HepG2 (cell line): ENCODE data around the gene SLC38A3. TPM values are rescaled to one million over a fixed set of nuclear protein-coding genes. Genes with fewer than 3 reads are reported as not detected.

ENCODE experiments used
- CENPT ChIP-seq: sonication (generic); formaldehyde crosslinking; IDR thresholded peaks from 2 replicates; pipeline ENCODE4 v1.8.0; 2022; ENCODE audit warnings: low read depth, mild to moderate bottlenecking, moderate library complexity, missing genetic modification reagents
- CHD2 ChIP-seq: IDR thresholded peaks from 2 replicates; pipeline ENCODE4 v1.6.1; 2011; ENCODE audit warnings: low read depth, low read length, improper control_type of control experiment
- EHMT2 ChIP-seq: fragments of 200-600 bp; sonication (generic); IDR thresholded peaks from 2 replicates; pipeline ENCODE4 v1.7.0; 2017; ENCODE audit warnings: antibody characterized with exemption, low read depth, low read length, borderline replicate concordance
- FLYWCH1 ChIP-seq: sonication (generic); formaldehyde crosslinking; IDR thresholded peaks from 2 replicates; pipeline ENCODE4 v1.8.1; 2023; ENCODE audit warnings: mild to moderate bottlenecking, missing genetic modification reagents
- KDM2A ChIP-seq: sonication (generic); formaldehyde crosslinking; IDR thresholded peaks from 2 replicates; pipeline ENCODE4 v1.4.0; 2020; ENCODE audit warnings: low read depth, missing genetic modification reagents, borderline replicate concordance
- KLF9 ChIP-seq: IDR thresholded peaks from 2 replicates; pipeline ENCODE4 v1.6.1; 2016; ENCODE audit warnings: low read depth
- MED8 ChIP-seq: sonication (generic); formaldehyde crosslinking; IDR thresholded peaks from 2 replicates; pipeline ENCODE4 v1.8.1; 2023; ENCODE audit warnings: mild to moderate bottlenecking, missing genetic modification reagents; ENCODE audit not compliant: insufficient replicate concordance
- MTA3 ChIP-seq: sonication (generic); formaldehyde crosslinking; IDR thresholded peaks from 2 replicates; pipeline ENCODE4 v1.4.0; 2020; ENCODE audit warnings: missing genetic modification reagents
- NFE2L1 ChIP-seq: sonication (generic); formaldehyde crosslinking; IDR thresholded peaks from 2 replicates; pipeline ENCODE4 v1.4.0; 2020; ENCODE audit warnings: missing genetic modification reagents, mild to moderate bottlenecking, borderline replicate concordance
- SMAD1 ChIP-seq: sonication (generic); formaldehyde crosslinking; IDR thresholded peaks from 2 replicates; pipeline ENCODE4 v1.4.0; 2020; ENCODE audit warnings: missing genetic modification reagents, low read depth, mild to moderate bottlenecking, borderline replicate concordance
- TAF1 ChIP-seq: sonication (generic); formaldehyde crosslinking; IDR thresholded peaks from 2 replicates; pipeline ENCODE4 v1.4.0; 2020; ENCODE audit warnings: missing genetic modification reagents
- TARDBP ChIP-seq: sonication (generic); formaldehyde crosslinking; IDR thresholded peaks from 2 replicates; pipeline ENCODE4 v1.8.0; 2022; ENCODE audit warnings: mild to moderate bottlenecking, missing genetic modification reagents
- TBP ChIP-seq: sonication (generic); formaldehyde crosslinking; IDR thresholded peaks from 2 replicates; pipeline ENCODE4 v1.5.0; 2020; ENCODE audit warnings: missing genetic modification reagents
- ZMAT3 ChIP-seq: sonication (generic); formaldehyde crosslinking; conservative IDR thresholded peaks from 2 replicates; pipeline ENCODE4 v1.7.0; 2021; ENCODE audit warnings: missing genetic modification reagents
- ZNF343 ChIP-seq: sonication (generic); formaldehyde crosslinking; IDR thresholded peaks from 2 replicates; pipeline ENCODE4 v1.4.0; 2020; ENCODE audit warnings: mild to moderate bottlenecking, missing genetic modification reagents
- ZNF430 ChIP-seq: sonication (generic); formaldehyde crosslinking; IDR thresholded peaks from 2 replicates; pipeline ENCODE4 v1.9.0; 2021; ENCODE audit warnings: mild to moderate bottlenecking, missing genetic modification reagents
- ZNF441 ChIP-seq: sonication (generic); formaldehyde crosslinking; IDR thresholded peaks from 2 replicates; pipeline ENCODE4 v1.7.0; 2021; ENCODE audit warnings: missing genetic modification reagents, borderline replicate concordance
- ZNF792 ChIP-seq: IDR thresholded peaks from 2 replicates; pipeline ENCODE4 v1.6.1; 2016
- ZNF891 ChIP-seq: sonication (generic); formaldehyde crosslinking; IDR thresholded peaks from 2 replicates; pipeline ENCODE4 v1.5.0; 2020; ENCODE audit warnings: mild to moderate bottlenecking, missing genetic modification reagents
- polyA plus RNA-seq, 8 experiments: library from polyadenylated mRNA; depleted of rRNA in 3 of 8; stranded (reverse) in 7 of 8; unstranded in 1 of 8; fragments of >200 nt; fragmentation: Illumina TruSeq in 4 of 8; extraction: Trizol in 4 of 8; gene quantifications; 2 replicates each; pipeline versions ENCODE4 v1.2.1 to v1.2.3, GENCODE V29; 2011 to 2016; ENCODE audit warnings: low read depth in 4 of 8, missing spikeins in 1 of 8, mixed read lengths in 1 of 8; ENCODE audit not compliant: insufficient read depth in 1 of 8
- total RNA-seq, 5 experiments: library from RNA; depleted of rRNA; stranded (reverse); fragments of >200 nt; fragmentation: Illumina TruSeq; extraction: Trizol; gene quantifications; 2 replicates each; pipeline ENCODE4 v1.2.3, GENCODE V29; 2016; ENCODE audit warnings: low read depth in 1 of 5
- TF ChIP-seq, protein P1 (sequence below): sonication (generic); formaldehyde crosslinking; IDR thresholded peaks from 2 replicates; pipeline ENCODE4 v1.5.1; 2020; ENCODE audit warnings: mild to moderate bottlenecking, missing genetic modification reagents, moderate library complexity
- TF ChIP-seq, protein P2 (sequence below): sonication (generic); formaldehyde crosslinking; IDR thresholded peaks from 2 replicates; pipeline ENCODE4 v1.4.0; 2020; ENCODE audit warnings: missing genetic modification reagents, mild to moderate bottlenecking, borderline replicate concordance
- TF ChIP-seq, protein P3 (sequence below): sonication (generic); formaldehyde crosslinking; IDR thresholded peaks from 2 replicates; pipeline ENCODE4 v1.9.0; 2022; ENCODE audit warnings: missing genetic modification reagents, mild to moderate bottlenecking, borderline replicate concordance

Gene SLC38A3
- total and polyA plus RNA-seq, 2 of the 13 experiments (the other 11 are each of a cell fraction or from before 2014, with no cell fraction given), result 29.8 to 164 TPM

DNA sequence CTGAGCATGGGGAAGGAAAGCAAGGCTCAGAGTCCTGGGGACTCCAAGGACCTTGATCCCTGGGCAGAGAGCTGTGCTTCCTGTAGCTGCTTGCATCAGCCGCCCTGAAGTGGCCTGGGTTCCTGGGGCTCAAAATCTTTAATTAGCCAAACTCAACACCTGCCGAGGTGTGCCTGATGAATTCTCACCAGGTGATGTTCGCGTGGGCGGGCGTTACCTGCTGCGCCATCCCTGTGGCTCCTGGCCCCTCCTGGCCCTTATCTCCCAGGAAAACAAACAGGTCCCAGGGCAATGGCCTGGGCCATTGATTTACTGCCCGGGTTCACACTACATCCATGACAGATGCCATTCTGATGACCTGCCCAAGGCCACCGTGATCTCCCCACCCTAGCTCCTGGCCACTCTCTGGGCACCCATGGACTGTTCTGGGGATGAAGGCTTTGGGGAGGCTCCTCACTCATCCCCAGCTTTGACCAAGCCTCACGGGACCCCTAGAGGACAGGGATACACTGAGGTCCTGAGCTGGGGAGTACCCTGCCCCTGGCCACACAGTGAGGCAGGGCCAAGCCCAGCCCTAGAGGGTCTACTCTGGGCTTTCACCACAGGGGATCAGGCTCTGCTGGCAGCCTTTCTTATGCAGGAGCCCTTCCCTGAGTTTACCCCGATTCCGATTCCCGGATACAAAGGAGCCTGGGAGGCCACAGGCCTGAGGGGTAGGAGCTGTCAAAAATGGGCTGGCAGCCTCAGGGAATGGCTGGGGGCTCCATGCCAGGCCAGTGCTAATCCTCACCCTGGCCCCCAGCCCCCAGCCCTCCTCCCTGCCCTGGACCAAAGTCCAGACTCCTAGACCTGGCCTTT, 5.7 kb downstream of the SLC38A3 start (continued):
- TF ChIP-seq, protein P1, sequence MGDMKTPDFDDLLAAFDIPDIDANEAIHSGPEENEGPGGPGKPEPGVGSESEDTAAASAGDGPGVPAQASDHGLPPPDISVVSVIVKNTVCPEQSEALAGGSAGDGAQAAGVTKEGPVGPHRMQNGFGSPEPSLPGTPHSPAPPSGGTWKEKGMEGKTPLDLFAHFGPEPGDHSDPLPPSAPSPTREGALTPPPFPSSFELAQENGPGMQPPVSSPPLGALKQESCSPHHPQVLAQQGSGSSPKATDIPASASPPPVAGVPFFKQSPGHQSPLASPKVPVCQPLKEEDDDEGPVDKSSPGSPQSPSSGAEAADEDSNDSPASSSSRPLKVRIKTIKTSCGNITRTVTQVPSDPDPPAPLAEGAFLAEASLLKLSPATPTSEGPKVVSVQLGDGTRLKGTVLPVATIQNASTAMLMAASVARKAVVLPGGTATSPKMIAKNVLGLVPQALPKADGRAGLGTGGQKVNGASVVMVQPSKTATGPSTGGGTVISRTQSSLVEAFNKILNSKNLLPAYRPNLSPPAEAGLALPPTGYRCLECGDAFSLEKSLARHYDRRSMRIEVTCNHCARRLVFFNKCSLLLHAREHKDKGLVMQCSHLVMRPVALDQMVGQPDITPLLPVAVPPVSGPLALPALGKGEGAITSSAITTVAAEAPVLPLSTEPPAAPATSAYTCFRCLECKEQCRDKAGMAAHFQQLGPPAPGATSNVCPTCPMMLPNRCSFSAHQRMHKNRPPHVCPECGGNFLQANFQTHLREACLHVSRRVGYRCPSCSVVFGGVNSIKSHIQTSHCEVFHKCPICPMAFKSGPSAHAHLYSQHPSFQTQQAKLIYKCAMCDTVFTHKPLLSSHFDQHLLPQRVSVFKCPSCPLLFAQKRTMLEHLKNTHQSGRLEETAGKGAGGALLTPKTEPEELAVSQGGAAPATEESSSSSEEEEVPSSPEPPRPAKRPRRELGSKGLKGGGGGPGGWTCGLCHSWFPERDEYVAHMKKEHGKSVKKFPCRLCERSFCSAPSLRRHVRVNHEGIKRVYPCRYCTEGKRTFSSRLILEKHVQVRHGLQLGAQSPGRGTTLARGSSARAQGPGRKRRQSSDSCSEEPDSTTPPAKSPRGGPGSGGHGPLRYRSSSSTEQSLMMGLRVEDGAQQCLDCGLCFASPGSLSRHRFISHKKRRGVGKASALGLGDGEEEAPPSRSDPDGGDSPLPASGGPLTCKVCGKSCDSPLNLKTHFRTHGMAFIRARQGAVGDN, result peak; percentile 97
- TF ChIP-seq ZNF343 (CRISPR knock-in tag) (0 out of 2 replicates have a peak, but pooled peaks have one; percentile 47), ZMAT3 (CRISPR knock-in tag) (peak; percentile 65), TAF1 (peak; percentile 33; the same call in 1 of the 2 replicates), NFE2L1 (CRISPR knock-in tag) (no peak), ZNF441 (0 out of 2 replicates have a peak, but pooled peaks have one; percentile 17), FLYWCH1 (no peak), ZNF891 (CRISPR knock-in tag) (no peak), MED8 (CRISPR knock-in tag) (no peak), CHD2 (no peak), CENPT (CRISPR knock-in tag) (no peak), ZNF430 (no peak), TARDBP (CRISPR knock-in tag) (peak; percentile 81), KLF9 (CRISPR knock-in tag) (no peak), KDM2A (CRISPR knock-in tag) (peak; percentile 39; the same call in 1 of the 2 replicates), TBP (CRISPR knock-in tag) (no peak), EHMT2 (no peak), MTA3 (CRISPR knock-in tag) (no peak), SMAD1 (CRISPR knock-in tag) (0 out of 2 replicates have a peak, but pooled peaks have one; percentile 13), ZNF792 (peak; percentile 60; the same call in 1 of the 2 replicates)
- TF ChIP-seq, protein P2, sequence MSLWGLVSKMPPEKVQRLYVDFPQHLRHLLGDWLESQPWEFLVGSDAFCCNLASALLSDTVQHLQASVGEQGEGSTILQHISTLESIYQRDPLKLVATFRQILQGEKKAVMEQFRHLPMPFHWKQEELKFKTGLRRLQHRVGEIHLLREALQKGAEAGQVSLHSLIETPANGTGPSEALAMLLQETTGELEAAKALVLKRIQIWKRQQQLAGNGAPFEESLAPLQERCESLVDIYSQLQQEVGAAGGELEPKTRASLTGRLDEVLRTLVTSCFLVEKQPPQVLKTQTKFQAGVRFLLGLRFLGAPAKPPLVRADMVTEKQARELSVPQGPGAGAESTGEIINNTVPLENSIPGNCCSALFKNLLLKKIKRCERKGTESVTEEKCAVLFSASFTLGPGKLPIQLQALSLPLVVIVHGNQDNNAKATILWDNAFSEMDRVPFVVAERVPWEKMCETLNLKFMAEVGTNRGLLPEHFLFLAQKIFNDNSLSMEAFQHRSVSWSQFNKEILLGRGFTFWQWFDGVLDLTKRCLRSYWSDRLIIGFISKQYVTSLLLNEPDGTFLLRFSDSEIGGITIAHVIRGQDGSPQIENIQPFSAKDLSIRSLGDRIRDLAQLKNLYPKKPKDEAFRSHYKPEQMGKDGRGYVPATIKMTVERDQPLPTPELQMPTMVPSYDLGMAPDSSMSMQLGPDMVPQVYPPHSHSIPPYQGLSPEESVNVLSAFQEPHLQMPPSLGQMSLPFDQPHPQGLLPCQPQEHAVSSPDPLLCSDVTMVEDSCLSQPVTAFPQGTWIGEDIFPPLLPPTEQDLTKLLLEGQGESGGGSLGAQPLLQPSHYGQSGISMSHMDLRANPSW, result no peak
- TF ChIP-seq, protein P3, sequence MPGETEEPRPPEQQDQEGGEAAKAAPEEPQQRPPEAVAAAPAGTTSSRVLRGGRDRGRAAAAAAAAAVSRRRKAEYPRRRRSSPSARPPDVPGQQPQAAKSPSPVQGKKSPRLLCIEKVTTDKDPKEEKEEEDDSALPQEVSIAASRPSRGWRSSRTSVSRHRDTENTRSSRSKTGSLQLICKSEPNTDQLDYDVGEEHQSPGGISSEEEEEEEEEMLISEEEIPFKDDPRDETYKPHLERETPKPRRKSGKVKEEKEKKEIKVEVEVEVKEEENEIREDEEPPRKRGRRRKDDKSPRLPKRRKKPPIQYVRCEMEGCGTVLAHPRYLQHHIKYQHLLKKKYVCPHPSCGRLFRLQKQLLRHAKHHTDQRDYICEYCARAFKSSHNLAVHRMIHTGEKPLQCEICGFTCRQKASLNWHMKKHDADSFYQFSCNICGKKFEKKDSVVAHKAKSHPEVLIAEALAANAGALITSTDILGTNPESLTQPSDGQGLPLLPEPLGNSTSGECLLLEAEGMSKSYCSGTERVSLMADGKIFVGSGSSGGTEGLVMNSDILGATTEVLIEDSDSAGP (CRISPR knock-in tag), result peak; percentile 42; the same call in 1 of the 2 replicates
